Measurements from ENCODE around the gene CES3.

Gene CES3, protein sequence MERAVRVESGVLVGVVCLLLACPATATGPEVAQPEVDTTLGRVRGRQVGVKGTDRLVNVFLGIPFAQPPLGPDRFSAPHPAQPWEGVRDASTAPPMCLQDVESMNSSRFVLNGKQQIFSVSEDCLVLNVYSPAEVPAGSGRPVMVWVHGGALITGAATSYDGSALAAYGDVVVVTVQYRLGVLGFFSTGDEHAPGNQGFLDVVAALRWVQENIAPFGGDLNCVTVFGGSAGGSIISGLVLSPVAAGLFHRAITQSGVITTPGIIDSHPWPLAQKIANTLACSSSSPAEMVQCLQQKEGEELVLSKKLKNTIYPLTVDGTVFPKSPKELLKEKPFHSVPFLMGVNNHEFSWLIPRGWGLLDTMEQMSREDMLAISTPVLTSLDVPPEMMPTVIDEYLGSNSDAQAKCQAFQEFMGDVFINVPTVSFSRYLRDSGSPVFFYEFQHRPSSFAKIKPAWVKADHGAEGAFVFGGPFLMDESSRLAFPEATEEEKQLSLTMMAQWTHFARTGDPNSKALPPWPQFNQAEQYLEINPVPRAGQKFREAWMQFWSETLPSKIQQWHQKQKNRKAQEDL

DNA sequence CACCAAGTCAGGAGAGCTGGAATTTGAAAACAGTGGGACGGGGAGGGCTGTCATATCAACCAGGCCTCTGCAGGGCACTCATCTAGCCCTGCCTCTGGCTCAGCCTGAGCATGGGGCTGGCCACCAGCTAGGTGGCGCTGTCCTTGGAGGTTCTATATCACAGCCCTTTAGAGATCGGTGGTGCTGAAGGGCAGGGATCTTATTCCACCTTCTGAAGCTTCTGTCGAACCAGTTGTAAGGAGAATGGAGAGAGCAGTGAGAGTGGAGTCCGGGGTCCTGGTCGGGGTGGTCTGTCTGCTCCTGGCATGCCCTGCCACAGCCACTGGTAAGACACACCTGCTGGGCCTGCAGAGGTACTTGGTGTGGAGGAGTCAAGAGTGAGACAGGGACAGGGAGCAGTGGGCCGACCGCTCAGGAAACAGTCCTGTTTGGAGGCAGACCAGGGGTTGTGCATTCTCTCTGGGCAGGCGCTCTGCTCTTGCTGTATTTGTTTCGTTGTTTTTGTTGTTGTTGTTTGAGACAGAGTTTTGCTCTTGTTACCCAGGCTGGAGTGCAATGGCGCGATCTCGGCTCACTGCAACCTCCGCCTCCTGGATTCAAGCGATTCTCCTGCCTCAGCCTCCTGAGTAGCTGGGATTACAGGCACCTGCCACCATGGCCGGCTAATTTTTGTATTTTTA, at the start of gene CES3:
CES3 (plus strand) TSS at position 202 of the 680 bp plus-strand sequence; CDS start at position 244, 42 bp downstream.
- DNase-seq (ENCODE audit: low read depth): no peak

DNA sequence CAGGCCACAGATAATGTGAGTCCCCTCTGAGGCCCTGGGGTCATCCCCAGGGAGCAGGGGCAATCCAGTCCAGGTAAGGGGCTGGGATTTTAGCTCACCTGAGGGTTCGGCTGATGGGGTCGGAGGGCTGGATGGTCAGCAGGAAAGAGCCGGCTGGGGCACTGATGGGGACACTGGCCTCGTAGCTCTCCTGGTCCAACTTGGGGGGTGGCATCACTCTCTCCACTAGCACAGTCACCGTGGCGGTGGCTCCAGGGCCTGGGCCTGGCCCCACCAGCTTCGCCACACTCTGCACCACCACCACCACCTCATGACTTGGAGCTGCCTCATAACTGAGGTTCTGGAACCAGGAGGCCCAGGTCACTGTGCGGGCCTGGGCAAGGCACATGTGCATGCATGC, 49.3 kb upstream of the CES3 start:
- no peak for DNase-seq (ENCODE audit: low read depth)

DNA sequence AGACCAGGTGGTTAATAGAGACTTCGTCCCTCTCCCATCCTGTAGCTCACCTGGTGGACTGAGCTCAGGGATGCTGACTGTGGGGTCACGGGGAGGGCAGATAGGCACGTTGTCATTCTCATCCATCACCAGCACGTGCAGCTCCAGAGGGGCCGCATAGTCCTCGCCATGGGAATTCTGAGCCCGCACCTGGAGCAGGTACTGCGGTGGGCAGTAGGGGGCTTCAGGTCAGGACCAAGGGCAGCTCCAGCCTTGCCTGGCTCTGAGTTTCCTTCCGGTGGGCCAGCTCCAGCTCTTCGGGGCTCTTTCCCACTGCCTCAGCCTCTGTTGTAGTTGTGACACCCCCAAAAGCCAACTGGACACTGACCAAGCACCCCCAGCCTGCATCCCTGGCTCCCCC, 48.0 kb upstream of the CES3 start:
- no peak for DNase-seq (ENCODE audit: low read depth)

DNA sequence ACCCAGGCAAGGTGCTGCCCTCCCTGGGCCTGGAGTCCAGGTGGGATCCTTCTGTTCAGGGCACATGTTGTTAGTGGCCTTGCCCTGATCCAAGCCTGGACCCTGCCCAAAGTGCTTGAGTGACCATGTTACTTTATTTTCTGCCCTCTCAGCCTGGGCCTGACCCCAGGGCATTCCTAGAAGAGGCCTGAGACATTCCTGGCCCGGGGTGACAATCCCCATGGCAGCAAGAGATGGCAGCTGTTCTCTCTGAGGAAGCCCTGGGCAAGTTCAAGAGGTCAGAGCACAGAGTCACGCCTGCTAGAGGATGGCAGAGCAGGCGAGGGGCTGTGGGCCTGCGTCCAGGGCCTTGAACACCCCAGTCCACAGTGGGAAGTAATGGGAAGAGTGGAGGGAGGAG, 47.4 kb upstream of the CES3 start:
- DNase-seq (ENCODE audit: low read depth): no peak

DNA sequence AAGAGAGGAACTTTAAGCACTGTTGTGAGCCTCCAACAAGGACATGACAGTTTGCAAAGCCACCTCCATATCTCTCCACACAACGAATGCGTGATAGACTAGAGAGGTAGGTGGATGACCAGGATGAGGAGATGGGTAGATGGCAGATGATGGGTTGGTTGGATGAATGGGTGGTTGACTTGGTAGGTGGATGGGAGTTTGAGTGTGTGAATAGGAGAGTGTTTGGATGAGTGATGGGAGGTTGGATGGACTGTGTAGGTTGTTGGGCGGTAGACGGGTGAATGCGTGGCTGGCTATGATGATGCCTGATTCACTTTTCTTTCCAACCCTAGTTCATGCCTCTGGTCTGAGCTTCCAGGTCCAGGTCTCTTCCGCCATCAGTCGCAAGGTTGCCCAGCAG, 46.5 kb upstream of the CES3 start:
- DNase-seq (ENCODE audit: low read depth): no peak

DNA sequence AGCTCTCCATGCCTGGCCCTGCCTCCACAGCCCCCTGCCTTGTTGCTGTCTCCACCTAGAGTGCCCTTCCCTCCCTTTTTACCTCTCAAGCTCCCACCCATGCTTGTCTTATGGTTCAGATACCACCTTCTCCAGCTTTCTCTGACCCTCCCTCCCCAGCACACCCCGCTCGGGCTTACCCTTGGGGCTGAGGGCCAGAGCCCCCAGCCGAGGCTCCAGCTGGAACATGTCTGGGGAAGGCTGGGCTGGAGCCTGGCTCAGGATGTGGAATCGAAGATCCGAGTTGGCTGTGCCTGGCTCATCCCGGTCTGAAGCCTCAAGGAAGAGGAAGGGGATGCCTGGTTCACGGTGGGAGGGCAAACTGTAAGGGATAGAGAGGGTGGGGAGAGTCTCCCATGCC, 46.0 kb upstream of the CES3 start:
- DNase-seq (ENCODE audit: low read depth): no peak

DNA sequence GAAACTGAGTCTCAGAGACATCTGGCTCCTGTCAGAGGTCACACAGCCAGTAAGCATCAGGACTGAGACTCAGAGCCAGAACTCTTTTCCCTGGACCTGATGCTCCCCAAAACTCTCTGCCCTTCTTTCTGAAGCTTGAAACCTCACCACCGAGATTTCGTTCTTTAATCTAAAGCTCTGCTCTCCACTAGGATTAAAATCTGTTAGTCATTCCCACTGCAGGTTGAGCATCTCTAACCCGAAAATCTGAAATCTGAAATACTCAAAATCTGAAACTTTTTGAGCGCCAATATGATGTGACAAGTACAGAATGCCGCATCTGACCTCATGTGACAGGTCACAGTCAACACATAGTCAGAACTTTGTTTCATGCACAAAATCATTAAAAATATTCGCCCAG, 44.5 kb upstream of the CES3 start:
- no peak for DNase-seq (ENCODE audit: low read depth)

DNA sequence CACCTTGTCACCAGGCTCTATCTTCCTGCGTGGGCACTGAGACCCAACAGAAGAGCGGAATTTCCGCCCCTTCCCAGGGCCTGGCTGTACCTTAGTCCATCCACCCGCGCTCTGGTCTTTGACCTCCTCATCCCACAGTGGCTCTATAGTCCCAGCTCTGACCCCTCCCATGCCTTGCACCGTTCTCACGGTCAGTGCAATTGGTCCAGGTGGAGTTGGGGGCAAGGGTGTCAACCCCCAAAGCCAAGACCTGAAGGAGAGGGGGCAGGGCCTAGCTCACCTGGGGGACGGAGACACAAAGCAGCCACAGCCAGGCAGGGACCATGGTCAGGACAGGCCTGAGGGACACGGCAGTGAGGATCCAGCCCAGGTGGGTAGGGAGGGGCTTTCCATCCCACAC, 43.3 kb upstream of the CES3 start:
- no peak for DNase-seq (ENCODE audit: low read depth)

DNA sequence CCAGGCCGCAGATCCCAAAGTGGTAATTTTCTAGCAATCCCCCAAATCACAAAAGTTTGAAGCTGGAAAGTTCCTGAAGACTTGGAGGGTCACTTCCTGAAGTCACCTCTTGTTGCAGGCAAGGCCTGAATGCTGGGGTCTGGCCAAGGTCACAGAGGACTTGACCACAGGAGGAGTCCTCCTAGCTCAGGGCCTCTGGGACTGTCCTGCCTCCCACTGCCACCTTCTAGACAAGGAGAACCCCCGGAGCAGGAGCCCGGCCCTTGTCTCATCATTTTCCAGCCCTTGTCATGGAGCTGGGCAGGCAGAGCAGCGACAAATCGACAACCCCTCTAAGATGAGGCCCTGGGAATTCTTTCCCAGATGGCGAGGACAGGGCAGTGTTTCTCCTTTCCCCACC, 42.7 kb upstream of the CES3 start:
- no peak for DNase-seq (ENCODE audit: low read depth)

DNA sequence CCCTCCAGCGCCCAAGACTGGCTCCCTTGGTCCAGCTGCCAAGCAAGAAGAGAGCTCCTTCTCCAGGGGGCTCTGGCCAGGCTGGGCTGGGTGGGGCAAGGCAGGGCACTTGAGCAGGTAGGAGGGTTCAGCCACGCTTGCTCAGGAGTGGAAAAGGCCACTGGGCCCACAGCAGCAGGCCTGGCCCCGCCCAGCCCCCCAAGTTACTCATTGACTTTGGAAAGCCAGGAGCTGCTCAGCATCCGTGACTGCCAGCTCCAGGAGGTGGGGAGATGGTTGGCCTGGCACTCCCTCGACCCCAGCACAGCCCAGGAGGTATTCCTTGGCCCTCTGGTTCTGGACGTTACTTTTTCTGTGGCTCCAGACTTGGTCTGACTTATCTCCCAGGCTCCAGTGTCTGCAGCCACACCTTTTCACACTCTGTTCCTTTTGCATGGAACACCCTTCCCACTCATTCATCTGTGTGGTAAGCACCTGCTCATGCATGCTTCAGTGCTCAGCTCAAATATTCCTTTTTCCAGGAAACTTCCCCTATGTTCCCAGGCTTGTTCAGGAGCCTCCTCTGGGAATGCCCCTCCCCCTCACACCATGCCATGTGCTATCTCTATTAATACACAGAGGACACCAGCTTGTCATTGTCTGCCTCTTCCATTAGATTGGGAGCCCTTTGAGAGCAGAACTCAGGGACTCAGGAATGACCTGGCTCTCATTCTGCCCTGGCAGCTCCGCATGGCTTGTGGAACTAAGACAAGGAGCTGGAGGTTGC, 42.1 kb upstream of the CES3 start, which contains the start of gene CDH16:
CDH16 (minus strand) TSS at position 83 of the 766 bp plus-strand sequence. CDS start 820 bp downstream, outside the sequence.
- no peak for DNase-seq (ENCODE audit: low read depth)

DNA sequence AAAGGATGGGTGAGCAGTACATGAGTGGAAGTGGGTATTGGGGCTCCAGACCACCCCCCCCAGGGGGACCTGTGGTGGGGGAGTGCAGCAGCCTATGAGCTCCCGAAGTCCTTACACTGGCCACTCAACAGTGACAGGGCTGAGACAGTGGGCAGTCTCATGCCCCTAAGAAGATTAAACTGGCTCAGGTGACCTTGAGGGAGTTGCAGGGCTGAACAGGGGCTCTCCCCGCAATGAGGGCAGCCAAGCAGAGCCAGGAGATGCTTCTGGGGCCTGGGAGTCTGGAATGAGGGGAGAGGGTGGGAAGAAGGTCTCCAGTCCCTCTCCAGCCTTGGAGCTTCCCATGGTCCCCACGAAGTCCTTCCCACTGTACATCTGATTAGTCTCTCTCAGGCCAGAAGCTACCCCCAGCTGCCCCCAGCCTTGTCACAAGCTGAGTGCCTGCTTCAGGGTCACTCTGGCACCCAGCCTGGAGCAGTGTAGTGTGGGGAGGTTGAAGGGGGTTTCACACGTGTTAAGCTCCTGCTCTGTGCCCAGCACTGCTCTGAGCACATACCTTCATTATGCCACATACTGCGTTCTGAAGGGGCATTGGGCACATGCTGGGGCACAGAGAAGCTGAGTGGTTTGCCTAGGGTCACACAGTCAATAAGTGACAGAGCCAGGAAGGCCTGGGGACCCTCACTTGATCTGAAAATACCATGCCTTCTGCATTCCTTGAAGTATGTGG, 41.3 kb upstream of the CES3 start:
- no peak for DNase-seq (ENCODE audit: low read depth)

DNA sequence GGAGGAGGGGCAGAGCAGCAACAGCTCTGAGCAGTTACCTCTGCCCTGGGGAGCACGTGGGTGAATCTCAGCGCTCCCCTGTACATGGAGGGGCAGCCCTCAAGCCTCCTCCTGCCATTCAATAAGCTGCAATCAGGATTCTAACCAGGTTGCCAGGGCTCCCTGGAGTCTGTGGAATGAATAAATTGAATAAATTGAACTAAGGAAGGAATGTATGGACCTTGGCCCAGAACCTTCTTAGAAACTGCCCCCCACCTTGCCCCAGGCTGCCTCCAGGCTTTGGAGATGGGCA, 40.8 kb upstream of the CES3 start:
- no peak for DNase-seq (ENCODE audit: low read depth)

DNA sequence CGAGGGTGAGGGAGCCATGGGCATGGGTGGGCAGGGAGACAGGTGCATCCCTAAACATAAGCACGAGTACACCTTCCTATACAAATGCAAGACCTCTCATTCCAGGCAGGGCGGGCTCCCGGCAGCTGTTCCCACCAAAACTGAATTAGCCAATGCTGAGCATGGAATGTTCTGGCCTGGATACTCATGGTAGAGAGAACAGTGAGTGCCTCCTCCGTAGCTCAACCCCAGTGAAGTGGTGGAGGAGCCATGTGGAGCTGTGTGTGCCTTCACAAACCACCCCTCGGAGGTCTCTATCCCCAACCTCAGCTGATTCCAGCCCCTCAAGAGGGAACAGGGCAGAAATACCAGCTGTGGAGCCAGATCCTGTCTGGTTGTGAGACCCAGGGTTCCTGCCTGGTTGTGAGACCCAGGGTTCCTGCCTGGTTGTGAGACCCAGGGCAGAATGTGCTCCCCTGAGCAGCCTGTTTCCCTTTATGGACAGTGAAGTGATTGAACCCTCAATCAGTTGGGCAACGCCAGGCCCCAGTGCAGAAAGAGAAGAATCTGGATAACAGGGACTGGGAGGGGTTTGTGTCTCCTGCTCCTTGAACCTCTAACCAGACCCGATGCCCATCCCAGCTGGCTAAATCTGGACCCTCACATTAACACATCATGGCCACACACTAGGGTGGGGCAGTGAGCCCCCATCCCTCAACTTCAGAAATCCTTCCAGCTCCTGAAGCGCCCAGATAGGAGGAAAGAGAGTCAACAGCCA, 40.0 kb upstream of the CES3 start:
- DNase-seq (ENCODE audit: low read depth): no peak

DNA sequence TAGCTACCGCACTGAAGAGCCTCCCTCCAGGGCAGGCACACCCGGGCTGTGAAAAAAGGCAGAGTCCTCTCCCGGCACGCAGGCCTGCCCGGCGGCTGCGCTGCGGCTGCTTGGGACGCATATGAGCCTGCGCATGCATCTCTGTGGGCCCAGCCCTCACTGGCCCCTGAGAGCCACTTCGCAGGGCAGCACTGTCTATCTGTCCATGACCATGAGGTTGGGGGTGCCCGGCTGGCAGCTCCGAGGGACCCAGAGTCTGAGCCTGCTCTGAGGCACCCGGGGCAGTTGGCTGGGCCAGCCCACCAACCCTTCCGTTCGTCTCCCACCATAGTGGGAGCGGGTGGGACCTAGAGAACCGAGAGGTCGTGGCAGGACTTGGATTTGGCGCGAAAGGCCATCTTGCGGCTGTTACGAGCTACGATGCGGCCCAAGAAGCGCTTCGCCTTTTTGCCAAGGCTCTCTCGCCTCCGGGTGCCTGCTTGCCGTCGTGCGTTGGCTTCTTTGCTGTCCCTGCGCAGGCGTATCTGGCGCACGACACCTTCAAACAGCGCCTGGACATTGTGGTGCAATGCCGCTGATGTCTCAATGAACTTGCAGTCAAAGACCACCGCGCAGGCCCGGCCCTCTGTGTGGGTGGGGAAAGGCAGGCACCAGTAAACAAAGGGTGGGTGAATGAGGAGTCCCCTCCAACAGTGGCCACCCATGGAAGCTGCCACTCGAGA, 39.2 kb upstream of the CES3 start:
- no peak for DNase-seq (ENCODE audit: low read depth)

DNA sequence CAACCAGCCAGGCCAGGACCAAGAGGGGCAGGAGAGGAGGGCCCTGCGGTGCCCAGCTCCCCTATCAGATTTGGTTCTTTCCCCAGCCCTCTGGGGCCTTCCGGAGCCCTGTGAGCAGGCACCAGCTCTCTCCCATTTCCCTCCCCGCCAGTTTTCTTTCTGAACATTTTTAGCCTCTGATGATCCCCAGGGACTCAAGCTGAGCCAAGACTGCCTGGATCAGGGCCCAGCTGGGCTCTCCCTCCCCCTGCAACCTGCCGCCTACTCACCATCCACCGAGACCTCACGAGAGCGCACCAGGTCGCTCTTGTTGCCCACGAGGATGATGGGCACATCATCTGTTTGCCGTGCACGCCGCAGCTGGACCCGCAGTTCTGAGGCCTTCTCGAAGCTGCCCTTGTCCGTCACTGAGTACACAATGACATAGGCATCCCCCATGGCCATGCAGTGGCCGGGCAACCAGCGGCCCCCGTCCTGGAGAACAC, 37.8 kb upstream of the CES3 start:
- DNase-seq (ENCODE audit: low read depth): no peak

DNA sequence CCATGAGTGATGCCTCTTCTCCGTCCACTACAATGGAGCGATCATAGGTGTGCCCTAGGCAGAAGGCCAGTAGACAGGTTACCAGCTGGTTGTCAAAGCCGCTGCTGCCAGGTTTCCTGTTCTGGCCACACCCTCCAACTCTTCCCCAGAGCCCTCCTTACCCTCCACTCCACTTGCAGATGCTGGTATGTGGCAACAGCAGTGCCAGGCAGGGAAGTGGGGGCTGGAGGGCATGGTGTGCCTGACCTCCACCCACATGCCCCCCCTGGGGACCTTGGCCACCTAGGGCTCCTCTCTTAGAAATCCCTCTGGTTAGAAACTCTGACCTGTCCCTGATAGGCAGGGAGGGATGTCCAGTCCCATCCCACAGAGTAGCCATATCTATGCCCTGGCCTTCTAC, 37.2 kb upstream of the CES3 start:
- DNase-seq (ENCODE audit: low read depth): no peak

DNA sequence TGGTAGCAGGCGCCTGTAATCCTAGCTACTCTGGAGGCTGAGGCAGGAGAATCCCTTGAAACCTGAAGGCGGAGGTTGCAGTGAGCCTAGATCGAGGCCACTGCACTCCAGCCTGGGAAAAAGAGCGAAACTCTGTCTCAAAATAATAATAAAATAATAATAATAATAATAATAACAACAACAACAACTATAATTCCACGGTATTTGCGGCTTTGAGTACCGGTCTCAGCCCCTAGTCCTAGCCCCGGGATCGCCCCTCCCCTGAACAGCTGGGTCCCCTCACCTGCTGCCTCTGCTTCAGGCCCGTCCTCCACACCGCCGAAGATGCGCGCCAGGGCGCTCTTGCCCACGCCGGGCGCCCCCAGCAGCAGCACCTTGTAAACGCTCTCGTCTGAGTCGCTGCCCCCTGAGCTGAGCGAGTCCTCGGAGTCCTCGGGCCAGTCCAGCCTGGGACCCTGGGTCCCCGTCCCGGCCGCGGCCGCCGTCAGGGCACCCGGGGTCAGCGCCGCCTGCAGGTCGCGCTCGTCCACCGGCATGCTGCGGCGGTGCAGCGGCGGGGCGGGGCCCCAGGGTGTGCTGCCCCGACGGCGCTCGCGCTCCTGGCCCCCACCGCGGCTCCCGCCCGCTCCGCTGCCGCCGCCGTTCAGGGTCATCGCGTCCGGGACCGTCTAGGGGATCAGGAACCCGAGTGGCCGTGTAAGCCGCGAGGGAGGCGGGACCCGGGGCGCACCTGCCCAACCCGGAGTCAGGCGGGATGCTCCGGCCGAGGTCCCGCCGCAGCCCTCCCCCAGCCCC, 36.3 kb upstream of the CES3 start:
- DNase-seq (ENCODE audit: low read depth): no peak

DNA sequence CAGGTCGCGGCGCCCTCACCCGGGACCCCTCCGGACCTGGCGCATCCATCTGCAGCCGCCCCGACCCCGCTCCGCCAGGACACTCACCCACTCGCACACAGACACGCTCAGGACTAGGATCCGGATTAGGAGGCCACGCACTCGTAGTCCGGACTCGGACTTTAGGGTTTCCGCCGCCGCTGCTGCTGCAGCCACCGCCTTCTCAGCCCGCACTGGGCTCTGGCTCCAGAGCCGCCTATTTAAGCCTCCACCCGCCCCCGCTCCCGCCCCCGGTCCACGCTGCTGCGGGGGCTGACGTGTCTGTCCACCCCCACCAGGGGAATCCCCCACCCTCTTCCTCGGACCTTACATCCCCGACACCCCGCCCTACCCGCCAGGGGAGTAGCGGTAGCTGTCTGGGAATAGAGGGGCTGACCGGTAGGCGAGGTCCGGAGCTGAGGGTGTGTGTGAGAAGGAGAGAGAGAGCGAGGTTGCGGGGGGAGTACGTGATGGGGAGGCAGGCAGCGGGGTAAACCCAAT, 35.7 kb upstream of the CES3 start, which contains the start of gene RRAD:
RRAD (minus strand) TSS at position 214 of the 519 bp plus-strand sequence. CDS start 356 bp downstream, outside the sequence.
- no peak for DNase-seq (ENCODE audit: low read depth)
